ENCODE measurements around the gene TMEM170B.

DNA sequence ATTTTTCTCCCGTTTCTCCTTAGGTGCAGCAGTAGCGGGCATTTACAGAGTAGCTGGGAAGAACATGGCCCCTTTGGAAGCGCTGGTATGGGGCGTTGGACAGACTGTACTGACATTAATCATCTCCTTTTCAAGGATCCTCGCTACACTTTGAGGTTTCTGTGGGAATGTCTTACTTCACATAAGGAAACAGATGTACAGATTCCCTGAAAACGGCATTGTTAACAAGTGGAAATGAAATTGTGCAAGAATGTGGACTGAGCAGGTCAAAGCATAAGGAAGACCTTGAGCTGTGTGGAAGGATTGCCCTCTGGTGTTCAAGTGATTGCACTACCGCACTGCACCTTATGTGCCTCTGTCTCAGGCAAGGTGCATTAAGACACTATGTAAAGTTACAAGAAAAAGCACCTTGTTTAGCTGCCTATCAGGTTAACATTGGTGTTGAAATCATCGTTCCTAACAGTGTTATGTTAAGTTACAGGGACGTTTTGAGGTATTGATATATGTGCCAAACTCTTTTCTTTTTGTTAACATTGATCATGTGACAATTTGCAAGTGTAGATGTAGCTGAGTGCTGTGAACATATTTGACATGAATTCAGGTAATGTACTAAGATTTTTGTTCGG lies 38.0 kb downstream of the TMEM170B start:
- TF ChIP-seq, protein P1, sequence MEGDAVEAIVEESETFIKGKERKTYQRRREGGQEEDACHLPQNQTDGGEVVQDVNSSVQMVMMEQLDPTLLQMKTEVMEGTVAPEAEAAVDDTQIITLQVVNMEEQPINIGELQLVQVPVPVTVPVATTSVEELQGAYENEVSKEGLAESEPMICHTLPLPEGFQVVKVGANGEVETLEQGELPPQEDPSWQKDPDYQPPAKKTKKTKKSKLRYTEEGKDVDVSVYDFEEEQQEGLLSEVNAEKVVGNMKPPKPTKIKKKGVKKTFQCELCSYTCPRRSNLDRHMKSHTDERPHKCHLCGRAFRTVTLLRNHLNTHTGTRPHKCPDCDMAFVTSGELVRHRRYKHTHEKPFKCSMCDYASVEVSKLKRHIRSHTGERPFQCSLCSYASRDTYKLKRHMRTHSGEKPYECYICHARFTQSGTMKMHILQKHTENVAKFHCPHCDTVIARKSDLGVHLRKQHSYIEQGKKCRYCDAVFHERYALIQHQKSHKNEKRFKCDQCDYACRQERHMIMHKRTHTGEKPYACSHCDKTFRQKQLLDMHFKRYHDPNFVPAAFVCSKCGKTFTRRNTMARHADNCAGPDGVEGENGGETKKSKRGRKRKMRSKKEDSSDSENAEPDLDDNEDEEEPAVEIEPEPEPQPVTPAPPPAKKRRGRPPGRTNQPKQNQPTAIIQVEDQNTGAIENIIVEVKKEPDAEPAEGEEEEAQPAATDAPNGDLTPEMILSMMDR (IDR thresholded peaks at IDR 0.05 in 4 of 5, conservative IDR thresholded peaks at IDR 0.05 in 1 of 5): peak; percentile 65 to 91 (median 77)
- no peak for TF ChIP-seq POLR2A (IDR thresholded peaks at IDR 0.05)

Data from gastrocnemius medialis (tissue), 4 donors.